Prostate gland (tissue), 2 donors: Measurements from ENCODE around the gene ISOC1.

Experiments
- POLR2A ChIP-seq: fragments of 450-650 bp; IDR thresholded peaks from one replicate; pipeline ENCODE4 v1.6.1; 2016; ENCODE audit warnings: antibody characterized with exemption, mild to moderate bottlenecking
- TF ChIP-seq, protein P1 (sequence below), 4 experiments: fragments of 200-600 bp in 2 of 4; fragments of 450-650 bp in 2 of 4; sonication (generic) in 2 of 4; IDR thresholded peaks; 1 replicate in 3 of 4; 2 replicates in 1 of 4; pipeline ENCODE4 v1.5.1; 2016 to 2019; ENCODE audit warnings: antibody characterized with exemption in 4 of 4, mild to moderate bottlenecking in 2 of 4, moderate library complexity in 2 of 4

DNA sequence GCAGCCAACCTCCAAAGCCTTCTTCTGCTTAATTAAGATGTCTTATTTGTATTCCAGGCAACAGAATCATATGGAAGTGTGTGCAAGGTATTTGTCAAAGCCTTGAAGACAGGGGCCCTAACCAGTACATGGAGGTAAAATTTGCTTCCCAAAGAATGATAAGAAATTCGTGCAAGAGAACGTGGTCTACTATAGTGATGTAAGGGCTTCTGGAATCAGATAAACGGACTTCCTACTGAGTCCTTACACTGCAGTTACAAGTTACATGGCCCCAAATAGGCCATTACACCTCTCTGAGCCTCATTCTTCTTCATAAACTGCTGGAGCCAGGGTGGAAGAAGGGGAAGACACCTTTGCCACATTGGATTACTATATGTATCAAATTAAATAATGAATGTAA, 15.9 kb upstream of the ISOC1 start:
- TF ChIP-seq, protein P1, sequence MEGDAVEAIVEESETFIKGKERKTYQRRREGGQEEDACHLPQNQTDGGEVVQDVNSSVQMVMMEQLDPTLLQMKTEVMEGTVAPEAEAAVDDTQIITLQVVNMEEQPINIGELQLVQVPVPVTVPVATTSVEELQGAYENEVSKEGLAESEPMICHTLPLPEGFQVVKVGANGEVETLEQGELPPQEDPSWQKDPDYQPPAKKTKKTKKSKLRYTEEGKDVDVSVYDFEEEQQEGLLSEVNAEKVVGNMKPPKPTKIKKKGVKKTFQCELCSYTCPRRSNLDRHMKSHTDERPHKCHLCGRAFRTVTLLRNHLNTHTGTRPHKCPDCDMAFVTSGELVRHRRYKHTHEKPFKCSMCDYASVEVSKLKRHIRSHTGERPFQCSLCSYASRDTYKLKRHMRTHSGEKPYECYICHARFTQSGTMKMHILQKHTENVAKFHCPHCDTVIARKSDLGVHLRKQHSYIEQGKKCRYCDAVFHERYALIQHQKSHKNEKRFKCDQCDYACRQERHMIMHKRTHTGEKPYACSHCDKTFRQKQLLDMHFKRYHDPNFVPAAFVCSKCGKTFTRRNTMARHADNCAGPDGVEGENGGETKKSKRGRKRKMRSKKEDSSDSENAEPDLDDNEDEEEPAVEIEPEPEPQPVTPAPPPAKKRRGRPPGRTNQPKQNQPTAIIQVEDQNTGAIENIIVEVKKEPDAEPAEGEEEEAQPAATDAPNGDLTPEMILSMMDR (IDR thresholded peaks at IDR 0.05), result no peak
- TF ChIP-seq POLR2A, result no peak
